Measurements from ENCODE around the gene TTC3. TPM values are rescaled to one million over a fixed set of nuclear protein-coding genes. Genes with fewer than 3 reads are reported as not detected.
"Not testable (repeated sequence)": the region's sequence is repeated elsewhere in the genome, so short reads cannot be mapped to it uniquely, and the experiment has no call there.

Gene TTC3
- total RNA-seq, 1 experiment from 2014 or later, result 29.0 TPM

DNA sequence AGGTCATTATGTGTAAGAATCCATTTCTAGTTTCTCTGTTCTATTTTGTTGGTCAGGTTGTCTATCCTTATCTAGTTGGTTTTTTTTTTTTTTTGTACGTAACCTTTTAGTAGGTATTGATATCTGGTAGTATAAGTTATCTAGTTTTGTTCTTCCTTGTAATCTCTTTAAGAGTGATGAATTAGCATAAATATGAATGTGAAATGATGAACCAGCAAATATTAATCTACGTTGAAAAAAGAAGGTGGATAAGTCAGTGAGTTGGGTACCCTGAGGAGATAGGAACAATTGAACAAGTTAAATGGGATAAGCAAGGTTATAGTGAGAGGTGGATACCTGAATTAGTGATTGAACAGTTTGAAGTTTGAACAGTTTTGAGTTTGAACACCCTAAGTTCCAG is 33.9 kb downstream of the TTC3 start:
- ChIA-PET CTCF (no interaction called here), POLR2A (no interaction called here)
- TF ChIP-seq ETV6 (CRISPR knock-in tag; IDR thresholded peaks at IDR 0.05) (no peak), SP1 (CRISPR knock-in tag; conservative IDR thresholded peaks at IDR 0.05) (no peak), SMAD3 (CRISPR knock-in tag; IDR thresholded peaks at IDR 0.05; ENCODE audit: borderline replicate concordance) (no peak), TCF7 (CRISPR knock-in tag; IDR thresholded peaks at IDR 0.05; ENCODE audit: low read depth) (no peak), GABPB1 (CRISPR knock-in tag; IDR thresholded peaks at IDR 0.05) (no peak), IRF1 (CRISPR knock-in tag; IDR thresholded peaks at IDR 0.05) (no peak), ZNF423 (CRISPR knock-in tag; IDR thresholded peaks at IDR 0.05) (no peak), SMAD4 (CRISPR knock-in tag; IDR thresholded peaks at IDR 0.05) (no peak), ZNF263 (CRISPR knock-in tag; IDR thresholded peaks at IDR 0.05; ENCODE audit: low read depth) (no peak), JAZF1 (CRISPR knock-in tag; IDR thresholded peaks at IDR 0.05) (no peak), ZNF671 (CRISPR knock-in tag; IDR thresholded peaks at IDR 0.05) (no peak), FOXK1 (CRISPR knock-in tag; IDR thresholded peaks at IDR 0.05) (no peak), RORB (CRISPR knock-in tag; IDR thresholded peaks at IDR 0.05) (no peak), NFE2L1 (CRISPR knock-in tag; IDR thresholded peaks at IDR 0.05) (no peak), CBFB (CRISPR knock-in tag; IDR thresholded peaks at IDR 0.05; ENCODE audit: low read depth) (no peak)
- TF ChIP-seq, protein P1, sequence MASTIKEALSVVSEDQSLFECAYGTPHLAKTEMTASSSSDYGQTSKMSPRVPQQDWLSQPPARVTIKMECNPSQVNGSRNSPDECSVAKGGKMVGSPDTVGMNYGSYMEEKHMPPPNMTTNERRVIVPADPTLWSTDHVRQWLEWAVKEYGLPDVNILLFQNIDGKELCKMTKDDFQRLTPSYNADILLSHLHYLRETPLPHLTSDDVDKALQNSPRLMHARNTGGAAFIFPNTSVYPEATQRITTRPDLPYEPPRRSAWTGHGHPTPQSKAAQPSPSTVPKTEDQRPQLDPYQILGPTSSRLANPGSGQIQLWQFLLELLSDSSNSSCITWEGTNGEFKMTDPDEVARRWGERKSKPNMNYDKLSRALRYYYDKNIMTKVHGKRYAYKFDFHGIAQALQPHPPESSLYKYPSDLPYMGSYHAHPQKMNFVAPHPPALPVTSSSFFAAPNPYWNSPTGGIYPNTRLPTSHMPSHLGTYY (CRISPR knock-in tag; IDR thresholded peaks at IDR 0.05), result no peak
- TF ChIP-seq, protein P2, sequence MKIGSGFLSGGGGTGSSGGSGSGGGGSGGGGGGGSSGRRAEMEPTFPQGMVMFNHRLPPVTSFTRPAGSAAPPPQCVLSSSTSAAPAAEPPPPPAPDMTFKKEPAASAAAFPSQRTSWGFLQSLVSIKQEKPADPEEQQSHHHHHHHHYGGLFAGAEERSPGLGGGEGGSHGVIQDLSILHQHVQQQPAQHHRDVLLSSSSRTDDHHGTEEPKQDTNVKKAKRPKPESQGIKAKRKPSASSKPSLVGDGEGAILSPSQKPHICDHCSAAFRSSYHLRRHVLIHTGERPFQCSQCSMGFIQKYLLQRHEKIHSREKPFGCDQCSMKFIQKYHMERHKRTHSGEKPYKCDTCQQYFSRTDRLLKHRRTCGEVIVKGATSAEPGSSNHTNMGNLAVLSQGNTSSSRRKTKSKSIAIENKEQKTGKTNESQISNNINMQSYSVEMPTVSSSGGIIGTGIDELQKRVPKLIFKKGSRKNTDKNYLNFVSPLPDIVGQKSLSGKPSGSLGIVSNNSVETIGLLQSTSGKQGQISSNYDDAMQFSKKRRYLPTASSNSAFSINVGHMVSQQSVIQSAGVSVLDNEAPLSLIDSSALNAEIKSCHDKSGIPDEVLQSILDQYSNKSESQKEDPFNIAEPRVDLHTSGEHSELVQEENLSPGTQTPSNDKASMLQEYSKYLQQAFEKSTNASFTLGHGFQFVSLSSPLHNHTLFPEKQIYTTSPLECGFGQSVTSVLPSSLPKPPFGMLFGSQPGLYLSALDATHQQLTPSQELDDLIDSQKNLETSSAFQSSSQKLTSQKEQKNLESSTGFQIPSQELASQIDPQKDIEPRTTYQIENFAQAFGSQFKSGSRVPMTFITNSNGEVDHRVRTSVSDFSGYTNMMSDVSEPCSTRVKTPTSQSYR (CRISPR knock-in tag; IDR thresholded peaks at IDR 0.05), result no peak
- TF ChIP-seq, protein P3, sequence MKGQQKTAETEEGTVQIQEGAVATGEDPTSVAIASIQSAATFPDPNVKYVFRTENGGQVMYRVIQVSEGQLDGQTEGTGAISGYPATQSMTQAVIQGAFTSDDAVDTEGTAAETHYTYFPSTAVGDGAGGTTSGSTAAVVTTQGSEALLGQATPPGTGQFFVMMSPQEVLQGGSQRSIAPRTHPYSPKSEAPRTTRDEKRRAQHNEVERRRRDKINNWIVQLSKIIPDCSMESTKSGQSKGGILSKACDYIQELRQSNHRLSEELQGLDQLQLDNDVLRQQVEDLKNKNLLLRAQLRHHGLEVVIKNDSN (CRISPR knock-in tag; IDR thresholded peaks at IDR 0.05), result no peak
- TF ChIP-seq, protein P4, sequence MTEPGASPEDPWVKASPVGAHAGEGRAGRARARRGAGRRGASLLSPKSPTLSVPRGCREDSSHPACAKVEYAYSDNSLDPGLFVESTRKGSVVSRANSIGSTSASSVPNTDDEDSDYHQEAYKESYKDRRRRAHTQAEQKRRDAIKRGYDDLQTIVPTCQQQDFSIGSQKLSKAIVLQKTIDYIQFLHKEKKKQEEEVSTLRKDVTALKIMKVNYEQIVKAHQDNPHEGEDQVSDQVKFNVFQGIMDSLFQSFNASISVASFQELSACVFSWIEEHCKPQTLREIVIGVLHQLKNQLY (CRISPR knock-in tag; IDR thresholded peaks at IDR 0.05), result no peak
- TF ChIP-seq, protein P5, sequence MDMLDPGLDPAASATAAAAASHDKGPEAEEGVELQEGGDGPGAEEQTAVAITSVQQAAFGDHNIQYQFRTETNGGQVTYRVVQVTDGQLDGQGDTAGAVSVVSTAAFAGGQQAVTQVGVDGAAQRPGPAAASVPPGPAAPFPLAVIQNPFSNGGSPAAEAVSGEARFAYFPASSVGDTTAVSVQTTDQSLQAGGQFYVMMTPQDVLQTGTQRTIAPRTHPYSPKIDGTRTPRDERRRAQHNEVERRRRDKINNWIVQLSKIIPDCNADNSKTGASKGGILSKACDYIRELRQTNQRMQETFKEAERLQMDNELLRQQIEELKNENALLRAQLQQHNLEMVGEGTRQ (CRISPR knock-in tag; IDR thresholded peaks at IDR 0.05), result no peak
- DNase-seq (ENCODE audit: low spot score) (no peak), ATAC-seq (no peak)
- Mint-ChIP-seq H3K9me3 (peaks cover 50% of the 10 kb centered on the region), H3K27ac (no peak overlapping the region), H3K36me3 (peaks cover 47% of the 10 kb centered on the region), H3K4me3 (no peak overlapping the region), H3K4me1 (no peaks in the 10 kb centered on the region), H3K27me3 (ENCODE audit: low read depth) (peaks cover 8% of the 10 kb centered on the region)

GRCh38 chr21:37111029-37111428 is 38.0 kb downstream of the TTC3 start:
- H3K4me1 Mint-ChIP-seq; DNase-seq (ENCODE audit: low spot score); POLR2A ChIA-PET; CTCF ChIA-PET; ATAC-seq; H3K27ac Mint-ChIP-seq; H3K4me3 Mint-ChIP-seq: not testable (repeated sequence)
- Mint-ChIP-seq H3K36me3 (peaks cover 52% of the 10 kb centered on the region), H3K9me3 (peaks cover 55% of the 10 kb centered on the region), H3K27me3 (ENCODE audit: low read depth) (peaks cover 12% of the 10 kb centered on the region)

DNA sequence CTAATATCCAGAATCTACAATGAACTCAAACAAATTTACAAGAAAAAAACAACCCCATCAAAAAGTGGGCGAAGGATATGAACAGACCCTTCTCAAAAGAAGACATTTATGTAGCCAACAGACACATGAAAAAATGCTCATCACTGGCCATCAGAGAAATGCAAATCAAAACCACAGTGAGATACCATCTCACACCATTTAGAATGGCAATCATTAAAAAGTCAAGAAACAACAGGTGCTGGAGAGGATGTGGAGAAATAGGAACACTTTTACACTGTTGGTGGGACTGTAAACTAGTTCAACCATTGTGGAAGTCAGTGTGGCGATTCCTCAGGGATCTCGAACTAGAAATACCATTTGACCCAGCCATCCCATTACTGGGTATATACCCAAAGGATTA is 41.2 kb downstream of the TTC3 start:
- H3K9me3 Mint-ChIP-seq, result peaks cover 31% of the 10 kb centered on the region
- H3K4me3 Mint-ChIP-seq; DNase-seq (ENCODE audit: low spot score); POLR2A ChIA-PET; H3K4me1 Mint-ChIP-seq; H3K27ac Mint-ChIP-seq; CTCF ChIA-PET; ATAC-seq: not testable (repeated sequence)
- H3K36me3 Mint-ChIP-seq, result peaks cover 29% of the 10 kb centered on the region
- H3K27me3 Mint-ChIP-seq (ENCODE audit: low read depth), result peaks cover 12% of the 10 kb centered on the region

- H3K27ac Mint-ChIP-seq; POLR2A ChIA-PET; ATAC-seq; H3K27me3 Mint-ChIP-seq (ENCODE audit: low read depth); DNase-seq (ENCODE audit: low spot score); H3K4me3 Mint-ChIP-seq; H3K4me1 Mint-ChIP-seq: not testable (repeated sequence)
- CTCF ChIA-PET, result interaction anchor here (1.3 kb wide), 1 partner anchor 107 kb away, joined by 4 read pairs; no protein-coding TSS in a partner anchor
- H3K36me3 Mint-ChIP-seq, result peaks cover 10% of the 10 kb centered on the region
- H3K9me3 Mint-ChIP-seq, result peaks cover 15% of the 10 kb centered on the region
Observed at GRCh38 chr21:37116459-37116858, 43.4 kb downstream of the TTC3 start.

Measured in WTC11 (cell line).